SK-N-SH treated with all-trans-retinoic acid at 6 μM for 48 hours (cell line): ENCODE measurements around the gene IGFBP3.

Source experiments
- ATAC-seq: fragments of 200-7000 bp; cut with Tn5 transposase; 3 replicates; pipeline ENCODE4 v1.9.1; 2020; ENCODE audit warnings: mild to moderate bottlenecking, moderate library complexity
- ARNTL ChIP-seq: fragments of 450-650 bp; formaldehyde crosslinking; IDR thresholded peaks from 2 replicates; pipeline ENCODE4 v1.5.0; 2020; ENCODE audit warnings: low read depth, mild to moderate bottlenecking, moderate library complexity, borderline replicate concordance
- CSDC2 ChIP-seq: fragments of 250-450 bp; sonication (Bioruptor Pico); IDR thresholded peaks from 2 replicates; pipeline ENCODE4 v1.5.0; 2020; ENCODE audit warnings: mild to moderate bottlenecking, moderate library complexity
- GLIS3 ChIP-seq: fragments of 250-450 bp; sonication (Bioruptor Pico); IDR thresholded peaks from 2 replicates; pipeline ENCODE4 v1.5.0; 2020; ENCODE audit warnings: mild to moderate bottlenecking, moderate library complexity
- ISL1 ChIP-seq: fragments of 250-450 bp; sonication (Bioruptor Pico); IDR thresholded peaks from 2 replicates; pipeline ENCODE4 v2.1.2; 2022; ENCODE audit warnings: mild to moderate bottlenecking, moderate library complexity
- OSR1 ChIP-seq: fragments of 250-450 bp; sonication (Bioruptor Pico); IDR thresholded peaks from 2 replicates; pipeline ENCODE4 v1.8.0; 2022; ENCODE audit warnings: moderate library complexity, mild to moderate bottlenecking, inconsistent platforms
- PPARA ChIP-seq: fragments of 250-450 bp; sonication (Bioruptor Pico); IDR thresholded peaks from 2 replicates; pipeline ENCODE4 v1.5.0; 2020; ENCODE audit warnings: mild to moderate bottlenecking, borderline replicate concordance
- RARB ChIP-seq: fragments of 250-450 bp; sonication (Bioruptor Pico); IDR thresholded peaks from 2 replicates; pipeline ENCODE4 v1.8.0; 2021; ENCODE audit warnings: mild to moderate bottlenecking, moderate library complexity
- SNAI2 ChIP-seq: fragments of 250-450 bp; sonication (Bioruptor Pico); IDR thresholded peaks from 2 replicates; pipeline ENCODE4 v1.5.0; 2020; ENCODE audit warnings: mild to moderate bottlenecking, moderate library complexity
- TOX ChIP-seq: fragments of 250-450 bp; sonication (Bioruptor Pico); IDR thresholded peaks from 2 replicates; pipeline ENCODE4 v1.8.0; 2021; ENCODE audit warnings: mild to moderate bottlenecking, moderate library complexity, borderline replicate concordance
- ZC3H10 ChIP-seq: fragments of 250-450 bp; sonication (Bioruptor Pico); IDR thresholded peaks from 2 replicates; pipeline ENCODE4 v1.5.1; 2021; ENCODE audit warnings: mild to moderate bottlenecking, moderate library complexity
- ZFP3 ChIP-seq: fragments of 250-450 bp; sonication (Bioruptor Pico); IDR thresholded peaks from 2 replicates; pipeline ENCODE4 v1.5.0; 2020; ENCODE audit warnings: mild to moderate bottlenecking, moderate library complexity
- ZNF565 ChIP-seq: fragments of 450-650 bp; formaldehyde crosslinking; conservative IDR thresholded peaks from 2 replicates; pipeline ENCODE4 v1.5.0; 2020; ENCODE audit warnings: low read depth, mild to moderate bottlenecking, moderate library complexity
- ZNF70 ChIP-seq: fragments of 450-650 bp; formaldehyde crosslinking; IDR thresholded peaks from 2 replicates; pipeline ENCODE4 v1.5.0; 2020; ENCODE audit warnings: mild to moderate bottlenecking, moderate library complexity
- ZNF8 ChIP-seq: fragments of 450-650 bp; formaldehyde crosslinking; IDR thresholded peaks from 2 replicates; pipeline ENCODE4 v1.5.0; 2020; ENCODE audit warnings: mild to moderate bottlenecking, moderate library complexity
- TF ChIP-seq, protein P1 (sequence below): fragments of 250-450 bp; sonication (Bioruptor Pico); IDR thresholded peaks from 2 replicates; pipeline ENCODE4 v1.8.0; 2020; ENCODE audit warnings: mild to moderate bottlenecking, moderate library complexity, borderline replicate concordance
- TF ChIP-seq, protein P2 (sequence below): fragments of 250-450 bp; sonication (Bioruptor Pico); IDR thresholded peaks from 2 replicates; pipeline ENCODE4 v1.5.1; 2020; ENCODE audit warnings: low read depth, mild to moderate bottlenecking, moderate library complexity
- TF ChIP-seq, protein P3 (sequence below): fragments of 250-450 bp; sonication (Bioruptor Pico); IDR thresholded peaks from 2 replicates; pipeline ENCODE4 v1.5.1; 2021; ENCODE audit warnings: mild to moderate bottlenecking, moderate library complexity
- TF ChIP-seq, protein P4 (sequence below): fragments of 250-450 bp; sonication (Bioruptor Pico); IDR thresholded peaks from 2 replicates; pipeline ENCODE4 v1.5.0; 2020; ENCODE audit warnings: mild to moderate bottlenecking, moderate library complexity

The IGFBP3 gene

DNA sequence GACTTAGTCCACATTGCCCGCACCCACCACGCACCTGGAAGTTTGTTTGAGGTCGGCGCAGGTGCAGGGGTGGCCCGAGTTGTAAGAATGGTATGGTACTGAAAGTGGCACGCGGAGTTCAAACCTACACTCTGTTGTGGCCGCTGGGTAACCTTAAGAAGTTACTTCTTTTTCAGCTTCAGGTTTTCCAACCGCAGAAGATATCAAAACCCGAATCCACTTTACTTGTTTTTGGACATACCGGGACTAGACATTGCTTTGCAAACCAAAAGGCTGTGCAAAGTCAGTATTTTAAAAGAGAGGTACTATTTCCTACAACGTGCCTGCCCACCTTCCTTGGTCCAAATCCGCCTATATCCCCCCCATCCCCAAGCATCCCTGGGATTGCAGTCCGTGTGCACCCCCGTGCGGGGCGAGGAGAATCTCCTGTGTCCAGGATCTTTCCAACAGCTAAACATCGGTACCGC is 1.0 kb downstream of the IGFBP3 start:
- no peak for ATAC-seq
- TF ChIP-seq ZC3H10 (CRISPR knock-in tag) (no peak), ZNF8 (CRISPR knock-in tag) (peak; percentile 80)

DNA sequence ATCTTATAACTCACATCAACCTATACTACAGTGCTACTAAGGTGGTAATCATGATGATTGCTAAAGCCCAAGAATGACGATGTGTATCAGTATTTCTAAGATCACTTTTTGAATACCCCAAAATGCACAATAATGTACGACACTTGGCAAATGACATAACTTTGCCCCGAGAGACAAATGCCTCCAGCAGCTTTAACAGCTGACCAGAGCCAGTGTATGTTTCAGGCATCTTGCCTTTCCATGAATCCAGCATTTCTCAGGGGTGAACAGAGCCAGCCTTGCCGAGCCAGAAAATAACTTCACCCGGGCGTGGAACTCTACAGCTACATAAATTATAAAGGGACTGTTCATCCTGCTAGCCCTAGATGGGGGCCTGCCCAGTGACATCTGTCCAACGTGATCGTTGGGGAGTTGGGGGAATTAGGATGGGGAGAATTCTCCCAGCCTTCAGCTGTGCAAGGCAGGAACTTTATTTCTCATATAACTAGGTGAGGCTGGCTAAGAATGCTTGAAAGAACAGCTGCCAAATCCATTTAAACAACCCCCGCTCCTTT is 1.8 kb downstream of the IGFBP3 start:
- TF ChIP-seq CSDC2 (no peak), ZC3H10 (CRISPR knock-in tag) (no peak), RARB (no peak), ZNF8 (CRISPR knock-in tag) (no peak), ZNF565 (CRISPR knock-in tag) (no peak)
- TF ChIP-seq, protein P1, sequence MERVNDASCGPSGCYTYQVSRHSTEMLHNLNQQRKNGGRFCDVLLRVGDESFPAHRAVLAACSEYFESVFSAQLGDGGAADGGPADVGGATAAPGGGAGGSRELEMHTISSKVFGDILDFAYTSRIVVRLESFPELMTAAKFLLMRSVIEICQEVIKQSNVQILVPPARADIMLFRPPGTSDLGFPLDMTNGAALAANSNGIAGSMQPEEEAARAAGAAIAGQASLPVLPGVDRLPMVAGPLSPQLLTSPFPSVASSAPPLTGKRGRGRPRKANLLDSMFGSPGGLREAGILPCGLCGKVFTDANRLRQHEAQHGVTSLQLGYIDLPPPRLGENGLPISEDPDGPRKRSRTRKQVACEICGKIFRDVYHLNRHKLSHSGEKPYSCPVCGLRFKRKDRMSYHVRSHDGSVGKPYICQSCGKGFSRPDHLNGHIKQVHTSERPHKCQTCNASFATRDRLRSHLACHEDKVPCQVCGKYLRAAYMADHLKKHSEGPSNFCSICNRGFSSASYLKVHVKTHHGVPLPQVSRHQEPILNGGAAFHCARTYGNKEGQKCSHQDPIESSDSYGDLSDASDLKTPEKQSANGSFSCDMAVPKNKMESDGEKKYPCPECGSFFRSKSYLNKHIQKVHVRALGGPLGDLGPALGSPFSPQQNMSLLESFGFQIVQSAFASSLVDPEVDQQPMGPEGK (CRISPR knock-in tag) = no peak
- TF ChIP-seq, protein P2, sequence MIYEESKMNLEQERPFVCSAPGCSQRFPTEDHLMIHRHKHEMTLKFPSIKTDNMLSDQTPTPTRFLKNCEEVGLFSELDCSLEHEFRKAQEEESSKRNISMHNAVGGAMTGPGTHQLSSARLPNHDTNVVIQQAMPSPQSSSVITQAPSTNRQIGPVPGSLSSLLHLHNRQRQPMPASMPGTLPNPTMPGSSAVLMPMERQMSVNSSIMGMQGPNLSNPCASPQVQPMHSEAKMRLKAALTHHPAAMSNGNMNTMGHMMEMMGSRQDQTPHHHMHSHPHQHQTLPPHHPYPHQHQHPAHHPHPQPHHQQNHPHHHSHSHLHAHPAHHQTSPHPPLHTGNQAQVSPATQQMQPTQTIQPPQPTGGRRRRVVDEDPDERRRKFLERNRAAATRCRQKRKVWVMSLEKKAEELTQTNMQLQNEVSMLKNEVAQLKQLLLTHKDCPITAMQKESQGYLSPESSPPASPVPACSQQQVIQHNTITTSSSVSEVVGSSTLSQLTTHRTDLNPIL (CRISPR knock-in tag) = no peak
- TF ChIP-seq, protein P3, sequence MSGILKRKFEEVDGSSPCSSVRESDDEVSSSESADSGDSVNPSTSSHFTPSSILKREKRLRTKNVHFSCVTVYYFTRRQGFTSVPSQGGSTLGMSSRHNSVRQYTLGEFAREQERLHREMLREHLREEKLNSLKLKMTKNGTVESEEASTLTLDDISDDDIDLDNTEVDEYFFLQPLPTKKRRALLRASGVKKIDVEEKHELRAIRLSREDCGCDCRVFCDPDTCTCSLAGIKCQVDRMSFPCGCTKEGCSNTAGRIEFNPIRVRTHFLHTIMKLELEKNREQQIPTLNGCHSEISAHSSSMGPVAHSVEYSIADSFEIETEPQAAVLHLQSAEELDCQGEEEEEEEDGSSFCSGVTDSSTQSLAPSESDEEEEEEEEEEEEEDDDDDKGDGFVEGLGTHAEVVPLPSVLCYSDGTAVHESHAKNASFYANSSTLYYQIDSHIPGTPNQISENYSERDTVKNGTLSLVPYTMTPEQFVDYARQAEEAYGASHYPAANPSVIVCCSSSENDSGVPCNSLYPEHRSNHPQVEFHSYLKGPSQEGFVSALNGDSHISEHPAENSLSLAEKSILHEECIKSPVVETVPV = no peak

DNA sequence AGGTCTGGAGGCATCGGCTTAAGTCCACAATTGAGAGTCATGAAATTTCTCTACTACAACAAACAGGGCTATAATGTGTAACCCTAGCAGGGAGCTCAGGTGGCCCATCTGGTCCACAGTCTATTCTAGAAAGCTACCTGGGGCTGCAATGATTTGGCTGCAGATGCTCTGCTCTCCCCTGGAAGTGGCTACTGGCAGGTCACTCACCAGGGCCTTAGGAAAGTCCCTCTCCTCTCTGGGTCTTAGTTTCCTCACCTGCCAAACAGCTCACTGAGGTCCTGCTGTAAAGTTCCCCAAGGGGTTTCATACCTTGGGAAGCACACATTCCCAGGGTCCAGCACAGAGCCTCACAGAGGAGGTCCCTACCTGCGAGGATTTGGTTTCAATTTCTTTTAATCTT is 2.5 kb downstream of the IGFBP3 start:
- TF ChIP-seq ISL1 (no peak), SNAI2 (no peak), CSDC2 (no peak), OSR1 (no peak), PPARA (no peak), ARNTL (CRISPR knock-in tag) (no peak), ZFP3 (no peak), ZNF70 (CRISPR knock-in tag) (no peak), RARB (no peak), TOX (CRISPR knock-in tag) (no peak), ZNF8 (CRISPR knock-in tag) (no peak), ZC3H10 (CRISPR knock-in tag) (no peak), GLIS3 (CRISPR knock-in tag) (no peak), ZNF565 (CRISPR knock-in tag) (no peak)
- TF ChIP-seq, protein P2 (CRISPR knock-in tag) = no peak
- TF ChIP-seq, protein P3 = no peak
- TF ChIP-seq, protein P4, sequence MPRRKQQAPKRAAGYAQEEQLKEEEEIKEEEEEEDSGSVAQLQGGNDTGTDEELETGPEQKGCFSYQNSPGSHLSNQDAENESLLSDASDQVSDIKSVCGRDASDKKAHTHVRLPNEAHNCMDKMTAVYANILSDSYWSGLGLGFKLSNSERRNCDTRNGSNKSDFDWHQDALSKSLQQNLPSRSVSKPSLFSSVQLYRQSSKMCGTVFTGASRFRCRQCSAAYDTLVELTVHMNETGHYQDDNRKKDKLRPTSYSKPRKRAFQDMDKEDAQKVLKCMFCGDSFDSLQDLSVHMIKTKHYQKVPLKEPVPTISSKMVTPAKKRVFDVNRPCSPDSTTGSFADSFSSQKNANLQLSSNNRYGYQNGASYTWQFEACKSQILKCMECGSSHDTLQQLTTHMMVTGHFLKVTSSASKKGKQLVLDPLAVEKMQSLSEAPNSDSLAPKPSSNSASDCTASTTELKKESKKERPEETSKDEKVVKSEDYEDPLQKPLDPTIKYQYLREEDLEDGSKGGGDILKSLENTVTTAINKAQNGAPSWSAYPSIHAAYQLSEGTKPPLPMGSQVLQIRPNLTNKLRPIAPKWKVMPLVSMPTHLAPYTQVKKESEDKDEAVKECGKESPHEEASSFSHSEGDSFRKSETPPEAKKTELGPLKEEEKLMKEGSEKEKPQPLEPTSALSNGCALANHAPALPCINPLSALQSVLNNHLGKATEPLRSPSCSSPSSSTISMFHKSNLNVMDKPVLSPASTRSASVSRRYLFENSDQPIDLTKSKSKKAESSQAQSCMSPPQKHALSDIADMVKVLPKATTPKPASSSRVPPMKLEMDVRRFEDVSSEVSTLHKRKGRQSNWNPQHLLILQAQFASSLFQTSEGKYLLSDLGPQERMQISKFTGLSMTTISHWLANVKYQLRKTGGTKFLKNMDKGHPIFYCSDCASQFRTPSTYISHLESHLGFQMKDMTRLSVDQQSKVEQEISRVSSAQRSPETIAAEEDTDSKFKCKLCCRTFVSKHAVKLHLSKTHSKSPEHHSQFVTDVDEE = no peak
- TF ChIP-seq, protein P1 (CRISPR knock-in tag) = no peak

More for the DNA sequence above, 1.8 kb downstream of the IGFBP3 start:
- ATAC-seq = no peak

More for the DNA sequence above, 2.5 kb downstream of the IGFBP3 start:
- no peak for ATAC-seq
